ENCODE measurements around the gene ZNF496. TPM values are rescaled to one million over a fixed set of nuclear protein-coding genes. Genes with fewer than 3 reads are reported as not detected.

The ZNF496 gene
- total and polyA plus RNA-seq, 7 experiments from 2014 or later: 9.2 to 25.1 (median 10.5) TPM

DNA sequence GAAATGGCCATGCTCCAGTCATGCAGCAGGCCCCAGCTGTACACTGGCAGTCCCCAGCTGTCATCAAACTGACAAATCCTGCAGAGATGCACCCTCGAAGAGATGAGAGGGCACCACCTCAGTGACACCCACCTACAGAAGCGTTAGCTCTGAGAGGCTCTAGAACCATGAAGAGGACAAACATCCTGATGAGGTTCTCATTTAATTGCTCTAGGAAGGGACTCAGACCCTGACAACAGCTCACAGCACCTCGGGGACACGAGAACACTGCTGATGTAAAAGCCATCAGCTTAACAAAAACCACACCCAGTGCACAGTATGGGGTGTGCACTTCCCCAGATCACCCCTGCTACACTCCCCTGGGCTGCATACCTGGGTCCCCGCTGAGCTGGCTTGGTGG is 3.4 kb downstream of the ZNF496 start:
- Histone ChIP-seq H3K9me3 (ENCODE audit: control insufficient read depth in 2 of 3, low read length in 3 of 3) (no peaks in the 10 kb centered on the region), H3K27ac (ENCODE audit: low read depth, low read length) (no peak overlapping the region), H3K36me3 (ENCODE audit: control insufficient read depth in 2 of 3, insufficient read depth in 3 of 3, low read length in 3 of 3) (no peaks in the 10 kb centered on the region), H3K4me1 (ENCODE audit: control insufficient read depth in 2 of 2, insufficient read depth in 2 of 2, low read length in 2 of 2) (peaks cover 6 to 14% of the 10 kb centered on the region in 2 donors), H3K27me3 (ENCODE audit: control insufficient read depth in 2 of 2, insufficient read depth in 2 of 2, low read length in 2 of 2) (no peaks in the 10 kb centered on the region), H3K4me3 (ENCODE audit: low read length) (no peak overlapping the region)
- intact Hi-C loops (cut with micrococcal nuclease): loop anchor here in 1 of 2 donors (5.0 kb wide), 1 partner anchor 156 kb away; the partner anchor contains the start of gene ZNF124
- ATAC-seq: no peak
- Mint-ChIP-seq H3K27me3 (no peaks in the 10 kb centered on the region), H3K36me3 (peaks cover 0 to 17% (median 5%) of the 10 kb centered on the region in 5 donors), H3K4me1 (peaks cover 11 to 42% (median 28%) of the 10 kb centered on the region in 7 donors), H3K4me3 (peak overlapping the region in 2 of 10 donors; percentile 12 to 36), H3K27ac (peak overlapping the region in 1 of 9 donors; percentile 94), H3K9me3 (no peaks in the 10 kb centered on the region)
- POLR2A ChIA-PET: interaction anchor here (1.2 kb wide), 1 partner anchor 16 kb away, joined by 3 read pairs; no protein-coding TSS in a partner anchor
- no peak for DNase-seq
- CTCF ChIA-PET: no interaction called here

DNA sequence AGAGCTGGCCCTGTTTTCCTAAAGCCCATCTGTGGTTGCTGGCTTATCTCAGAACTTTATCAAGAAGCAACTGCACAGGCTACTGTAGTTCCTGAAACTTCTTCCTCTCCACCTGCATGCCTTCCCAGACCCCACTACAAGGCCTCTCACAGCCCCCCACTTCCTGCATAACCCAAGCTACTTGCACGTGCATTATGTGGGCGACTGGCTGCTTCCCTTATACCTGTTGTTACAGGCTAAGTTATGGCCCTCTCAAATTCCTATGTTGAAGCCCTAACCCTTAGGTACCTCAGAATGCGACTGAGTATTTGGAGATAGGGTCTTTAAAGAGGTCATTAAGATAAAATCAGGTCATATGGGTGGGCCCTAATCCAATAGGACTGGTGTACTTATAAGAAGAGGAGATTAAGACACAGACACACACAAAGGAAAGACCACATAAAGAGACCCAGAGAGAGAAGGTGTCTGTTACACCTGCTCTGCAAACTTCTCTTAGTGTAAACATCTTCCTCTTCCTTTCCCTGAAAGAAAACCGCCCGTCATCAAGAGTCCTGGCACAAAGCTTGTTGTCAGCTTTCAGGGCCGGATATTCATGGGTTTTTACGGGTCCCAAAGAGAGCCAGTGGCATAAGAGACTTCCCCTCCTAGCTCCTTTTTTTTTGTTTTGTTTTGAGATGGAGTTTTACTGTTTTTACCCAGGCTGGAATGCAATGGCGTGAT is 5.1 kb downstream of the ZNF496 start:
- H3K9me3 ChIP-seq (ENCODE audit: control insufficient read depth in 2 of 3, low read length in 3 of 3): no peaks in the 10 kb centered on the region
- no peaks in the 10 kb centered on the region for H3K27me3 ChIP-seq (ENCODE audit: control insufficient read depth in 2 of 2, insufficient read depth in 2 of 2, low read length in 2 of 2)
- peaks cover 0 to 7% (median 0%) of the 10 kb centered on the region in 3 experiments for H3K36me3 ChIP-seq (ENCODE audit: control insufficient read depth in 2 of 3, insufficient read depth in 3 of 3, low read length in 3 of 3)
- H3K36me3 Mint-ChIP-seq: peaks cover 3 to 22% (median 9%) of the 10 kb centered on the region in 5 donors
- H3K27ac ChIP-seq (ENCODE audit: low read depth, low read length): no peak overlapping the region
- intact Hi-C loops (cut with micrococcal nuclease): loop anchor here in 1 of 2 donors (5.0 kb wide), 1 partner anchor 154 kb away; the partner anchor contains the start of gene ZNF124
- peak overlapping the region in 8 of 9 donors; percentile 33 to 94 (median 70) for H3K27ac Mint-ChIP-seq
- no peaks in the 10 kb centered on the region for H3K9me3 Mint-ChIP-seq
- no peaks in the 10 kb centered on the region for H3K27me3 Mint-ChIP-seq
- DNase-seq (peak in 5 of 9 donors; percentile 16 to 56 (median 38)), ATAC-seq (no peak)
- peaks cover 15 to 48% (median 35%) of the 10 kb centered on the region in 7 donors for H3K4me1 Mint-ChIP-seq
- CTCF ChIA-PET: no interaction called here
- H3K4me3 Mint-ChIP-seq: peak overlapping the region in 5 of 10 donors; percentile 7 to 66 (median 31)
- POLR2A ChIA-PET: interaction anchor here (0.7 to 1.0 kb wide), 3 partner anchors 10 to 423 kb away, joined by 3 to 9 read pairs (median 3); no protein-coding TSS in a partner anchor
- peaks cover 6 to 19% of the 10 kb centered on the region in 2 donors for H3K4me1 ChIP-seq (ENCODE audit: control insufficient read depth in 2 of 2, insufficient read depth in 2 of 2, low read length in 2 of 2)
- H3K4me3 ChIP-seq (ENCODE audit: low read length): no peak overlapping the region

DNA sequence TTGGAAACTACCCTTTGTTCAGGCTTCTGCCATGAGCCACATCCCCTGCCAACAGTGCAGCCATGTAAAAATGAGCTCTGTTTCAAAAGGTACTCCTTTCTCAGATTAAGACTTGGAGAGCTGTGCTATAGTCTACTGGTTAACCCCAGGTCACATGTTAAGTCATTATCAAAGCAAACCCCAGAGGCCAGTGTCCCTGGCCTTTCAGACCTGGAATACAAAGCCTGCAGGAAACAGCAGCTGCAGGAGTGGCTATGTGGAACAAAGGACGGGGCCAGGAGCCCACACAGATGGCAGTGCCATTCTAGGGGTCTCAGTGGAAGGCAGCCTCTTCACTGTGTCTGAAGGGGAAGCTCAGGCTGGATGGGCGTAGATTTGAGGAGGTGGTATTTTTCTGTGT is 6.7 kb downstream of the ZNF496 start:
- CTCF ChIA-PET: no interaction called here
- peaks cover 0 to 8% (median 0%) of the 10 kb centered on the region in 3 experiments for H3K36me3 ChIP-seq (ENCODE audit: control insufficient read depth in 2 of 3, insufficient read depth in 3 of 3, low read length in 3 of 3)
- intact Hi-C loops (cut with micrococcal nuclease): loop anchor here in 1 of 2 donors (5.0 kb wide), 1 partner anchor 153 kb away; the partner anchor contains the start of gene ZNF124
- Mint-ChIP-seq H3K27me3 (no peaks in the 10 kb centered on the region), H3K4me3 (no peak overlapping the region), H3K4me1 (peaks cover 7 to 40% (median 28%) of the 10 kb centered on the region in 7 donors), H3K9me3 (no peaks in the 10 kb centered on the region), H3K27ac (peak overlapping the region in 2 of 9 donors; percentile 51 to 73), H3K36me3 (peaks cover 7 to 32% (median 16%) of the 10 kb centered on the region in 5 donors)
- POLR2A ChIA-PET: interaction anchor here (1.1 kb wide), 1 partner anchor 8 kb away, joined by 6 read pairs; no protein-coding TSS in a partner anchor
- H3K9me3 ChIP-seq (ENCODE audit: control insufficient read depth in 2 of 3, low read length in 3 of 3): no peaks in the 10 kb centered on the region
- peaks cover 0 to 11% of the 10 kb centered on the region in 2 donors for H3K4me1 ChIP-seq (ENCODE audit: control insufficient read depth in 2 of 2, insufficient read depth in 2 of 2, low read length in 2 of 2)
- H3K4me3 ChIP-seq (ENCODE audit: low read length): no peak overlapping the region
- no peak overlapping the region for H3K27ac ChIP-seq (ENCODE audit: low read depth, low read length)
- ATAC-seq: no peak
- no peak for DNase-seq
- no peaks in the 10 kb centered on the region for H3K27me3 ChIP-seq (ENCODE audit: control insufficient read depth in 2 of 2, insufficient read depth in 2 of 2, low read length in 2 of 2)

DNA sequence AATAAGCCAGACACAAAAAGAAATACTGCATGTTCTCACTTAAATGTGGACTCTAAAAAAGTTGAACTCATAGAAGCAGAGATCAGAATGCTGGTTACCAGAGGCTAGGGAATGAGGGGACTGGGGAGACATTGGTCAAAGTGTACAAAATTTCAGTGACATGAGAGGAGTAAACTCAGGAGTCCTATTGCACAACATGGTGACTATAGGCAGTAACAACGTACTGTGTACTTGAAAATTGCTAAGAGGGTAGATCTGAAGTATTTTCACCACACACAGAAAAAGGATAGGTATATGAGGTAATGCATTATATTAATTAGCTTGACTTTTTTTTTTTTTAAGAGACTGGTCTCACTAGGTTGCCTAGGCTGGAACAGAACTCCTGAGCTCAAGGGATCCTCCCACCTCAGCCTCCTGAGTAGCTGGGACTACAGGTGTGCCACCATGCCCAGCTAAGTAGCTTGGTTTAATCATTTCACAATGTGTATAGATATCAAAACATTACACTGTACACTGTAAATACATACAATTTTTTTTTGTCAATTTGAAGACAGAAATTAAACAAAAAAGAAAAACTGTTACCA is 7.4 kb downstream of the ZNF496 start:
- ChIA-PET POLR2A (interaction anchor here (1.1 kb wide), 1 partner anchor 8 kb away, joined by 6 read pairs; no protein-coding TSS in a partner anchor), CTCF (interaction anchor here (0.7 kb wide), 1 partner anchor 9 kb away, joined by 3 read pairs; no protein-coding TSS in a partner anchor)

DNA sequence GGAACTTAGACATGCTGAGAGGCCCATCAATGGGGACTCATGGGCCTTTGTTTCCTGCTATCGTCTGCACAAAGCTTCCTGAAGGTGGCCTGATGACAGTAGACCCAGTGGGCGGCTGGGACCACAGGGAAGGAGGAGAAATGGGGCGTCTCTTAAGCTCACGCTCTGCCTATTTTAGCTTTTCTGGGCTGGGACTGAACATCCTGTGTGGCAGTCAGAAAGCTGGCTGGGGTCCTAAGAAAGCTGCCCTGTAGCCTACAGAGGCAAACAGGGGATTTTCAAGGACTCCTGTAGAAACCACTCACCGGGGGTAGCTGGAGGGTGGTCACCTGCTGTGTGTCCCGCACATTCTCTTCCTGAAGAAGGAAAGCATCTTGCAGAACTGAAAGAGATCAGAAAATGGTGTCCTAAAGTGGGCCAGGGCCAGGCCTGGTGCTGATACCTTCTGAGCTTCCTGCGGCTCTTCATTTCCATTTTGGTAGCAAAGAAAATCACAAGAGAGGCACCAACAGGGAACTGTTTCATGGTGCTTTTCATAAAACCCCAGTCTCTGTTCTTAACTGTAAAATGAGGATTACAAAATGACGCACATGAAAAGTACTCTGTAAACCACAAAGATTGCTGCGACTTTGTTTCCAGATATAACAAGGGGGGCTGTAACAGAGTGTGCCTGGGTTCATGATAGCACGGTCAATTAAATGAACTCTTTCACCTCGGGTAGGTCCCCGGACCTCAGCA is 8.6 kb downstream of the ZNF496 start:
- H3K27me3 ChIP-seq (ENCODE audit: control insufficient read depth in 2 of 2, insufficient read depth in 2 of 2, low read length in 2 of 2): no peaks in the 10 kb centered on the region
- H3K4me3 ChIP-seq (ENCODE audit: low read length): no peak overlapping the region
- peaks cover 7 to 39% (median 17%) of the 10 kb centered on the region in 5 donors for H3K36me3 Mint-ChIP-seq
- ATAC-seq: peak; percentile 54
- H3K27ac ChIP-seq (ENCODE audit: low read depth, low read length): peak overlapping the region; percentile 42
- peaks cover 0 to 8% (median 0%) of the 10 kb centered on the region in 3 experiments for H3K36me3 ChIP-seq (ENCODE audit: control insufficient read depth in 2 of 3, insufficient read depth in 3 of 3, low read length in 3 of 3)
- H3K27ac Mint-ChIP-seq: peak overlapping the region in 8 of 9 donors; percentile 72 to 93 (median 87)
- peaks cover 6 to 36% (median 26%) of the 10 kb centered on the region in 7 donors for H3K4me1 Mint-ChIP-seq
- peak overlapping the region; percentile 19 to 81 (median 70) for H3K4me3 Mint-ChIP-seq
- CTCF ChIA-PET: interaction anchor here (1.3 kb wide), 1 partner anchor 67 kb away, joined by 3 read pairs; no protein-coding TSS in a partner anchor
- no peaks in the 10 kb centered on the region for H3K27me3 Mint-ChIP-seq
- peaks cover 0 to 10% of the 10 kb centered on the region in 2 donors for H3K4me1 ChIP-seq (ENCODE audit: control insufficient read depth in 2 of 2, insufficient read depth in 2 of 2, low read length in 2 of 2)
- H3K9me3 ChIP-seq (ENCODE audit: control insufficient read depth in 2 of 3, low read length in 3 of 3): no peaks in the 10 kb centered on the region
- POLR2A ChIA-PET: interaction anchor here (0.6 to 0.7 kb wide), 2 partner anchors 14 to 113 kb away, joined by 3 to 4 read pairs; no protein-coding TSS in a partner anchor
- peak in 6 of 9 donors; percentile 14 to 53 (median 33) for DNase-seq
- H3K9me3 Mint-ChIP-seq: no peaks in the 10 kb centered on the region
- intact Hi-C loops (cut with micrococcal nuclease): no loop called here

More for the DNA sequence above, 7.4 kb downstream of the ZNF496 start:
- H3K4me1 Mint-ChIP-seq: peaks cover 5 to 37% (median 27%) of the 10 kb centered on the region in 7 donors
- H3K27ac Mint-ChIP-seq: peak overlapping the region in 5 of 9 donors; percentile 25 to 84 (median 51)
- H3K4me3 Mint-ChIP-seq: no peak overlapping the region
- Histone ChIP-seq H3K4me3 (ENCODE audit: low read length) (no peak overlapping the region), H3K36me3 (ENCODE audit: control insufficient read depth in 2 of 3, insufficient read depth in 3 of 3, low read length in 3 of 3) (peaks cover 0 to 8% (median 0%) of the 10 kb centered on the region in 3 experiments), H3K9me3 (ENCODE audit: control insufficient read depth in 2 of 3, low read length in 3 of 3) (no peaks in the 10 kb centered on the region), H3K27ac (ENCODE audit: low read depth, low read length) (no peak overlapping the region), H3K4me1 (ENCODE audit: control insufficient read depth in 2 of 2, insufficient read depth in 2 of 2, low read length in 2 of 2) (peaks cover 0 to 10% of the 10 kb centered on the region in 2 donors), H3K27me3 (ENCODE audit: control insufficient read depth in 2 of 2, insufficient read depth in 2 of 2, low read length in 2 of 2) (no peaks in the 10 kb centered on the region)
- ATAC-seq (no peak), DNase-seq (no peak)
- no peaks in the 10 kb centered on the region for H3K9me3 Mint-ChIP-seq
- no peaks in the 10 kb centered on the region for H3K27me3 Mint-ChIP-seq
- peaks cover 7 to 35% (median 16%) of the 10 kb centered on the region in 5 donors for H3K36me3 Mint-ChIP-seq
- intact Hi-C loops (cut with micrococcal nuclease): no loop called here

DNA sequence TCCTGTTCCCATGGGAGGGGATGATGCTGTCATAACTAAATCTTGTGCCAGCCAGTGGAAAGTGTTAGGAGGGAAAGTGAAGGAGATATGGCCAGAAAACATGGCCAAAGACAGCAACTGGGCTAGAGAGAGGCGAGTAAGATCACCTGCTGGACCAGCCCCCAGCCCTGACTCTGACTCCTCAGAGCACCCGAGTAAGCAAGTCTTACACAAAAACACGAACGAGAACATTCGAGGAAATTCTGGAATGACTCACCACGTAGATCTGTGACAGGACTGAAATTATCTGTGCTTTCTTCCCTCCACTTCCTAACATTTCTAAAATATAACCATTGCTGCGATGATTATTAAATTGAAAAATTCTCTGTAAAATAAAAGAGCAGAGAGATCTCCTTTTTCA is 9.2 kb downstream of the ZNF496 start:
- peaks cover 12 to 33% (median 26%) of the 10 kb centered on the region in 7 donors for H3K4me1 Mint-ChIP-seq
- no peak for ATAC-seq
- H3K27ac Mint-ChIP-seq: peak overlapping the region in 8 of 9 donors; percentile 72 to 93 (median 87)
- DNase-seq: no peak
- H3K4me3 Mint-ChIP-seq: peak overlapping the region in 9 of 10 donors; percentile 19 to 81 (median 71)
- CTCF ChIA-PET: no interaction called here
- POLR2A ChIA-PET: interaction anchor here (0.6 kb wide), 1 partner anchor 112 kb away, joined by 3 read pairs; no protein-coding TSS in a partner anchor
- peaks cover 0 to 10% of the 10 kb centered on the region in 2 donors for H3K4me1 ChIP-seq (ENCODE audit: control insufficient read depth in 2 of 2, insufficient read depth in 2 of 2, low read length in 2 of 2)
- no peak overlapping the region for H3K4me3 ChIP-seq (ENCODE audit: low read length)
- H3K9me3 Mint-ChIP-seq: no peaks in the 10 kb centered on the region
- H3K9me3 ChIP-seq (ENCODE audit: control insufficient read depth in 2 of 3, low read length in 3 of 3): no peaks in the 10 kb centered on the region
- no peaks in the 10 kb centered on the region for H3K27me3 ChIP-seq (ENCODE audit: control insufficient read depth in 2 of 2, insufficient read depth in 2 of 2, low read length in 2 of 2)
- peaks cover 0 to 8% (median 0%) of the 10 kb centered on the region in 3 experiments for H3K36me3 ChIP-seq (ENCODE audit: control insufficient read depth in 2 of 3, insufficient read depth in 3 of 3, low read length in 3 of 3)
- intact Hi-C loops (cut with micrococcal nuclease): no loop called here
- H3K27ac ChIP-seq (ENCODE audit: low read depth, low read length): peak overlapping the region; percentile 42
- H3K36me3 Mint-ChIP-seq: peaks cover 7 to 40% (median 15%) of the 10 kb centered on the region in 5 donors
- no peaks in the 10 kb centered on the region for H3K27me3 Mint-ChIP-seq
